ENCODE measurements around the gene MINDY2. TPM values are rescaled to one million over a fixed set of nuclear protein-coding genes. Genes with fewer than 3 reads are reported as not detected.

MINDY2 gene
- total and polyA plus RNA-seq, 2 donors (not counting 1 experiment from before 2014, with no cell fraction given), result 21.1 to 22.3 TPM

DNA sequence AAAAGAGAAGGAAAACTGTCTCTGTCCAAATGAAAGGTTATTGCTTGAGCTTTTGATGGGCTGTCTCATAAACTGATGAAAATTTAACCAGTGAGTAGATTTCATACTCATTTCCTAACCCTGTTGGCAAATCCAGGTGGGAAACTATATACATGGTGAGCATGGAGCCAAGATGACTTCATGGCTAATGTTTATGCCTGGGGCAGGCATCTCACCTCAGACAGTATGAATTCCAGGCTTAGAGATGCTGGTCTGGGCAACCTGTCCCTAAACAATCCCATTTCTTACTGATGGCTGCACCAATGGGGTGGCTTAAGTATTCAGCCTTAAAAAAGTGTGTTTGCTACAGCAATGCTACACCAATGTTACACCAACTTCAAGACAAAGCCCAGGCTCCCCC is 104.2 kb downstream of the MINDY2 start:
- Histone ChIP-seq H3K9ac (ENCODE audit: insufficient read depth, low read length) (no peak overlapping the region), H3K79me2 (ENCODE audit: control insufficient read depth, insufficient read depth, low read length) (no peaks in the 10 kb centered on the region), H3K36me3 (ENCODE audit: control insufficient read depth, insufficient read depth, low read length) (peaks cover 4% of the 10 kb centered on the region), H2AFZ (ENCODE audit: low read length) (no peak overlapping the region), H3K4me3 (replicated peaks in 1 of 4; ENCODE audit: control extremely low read depth in 1 of 4, insufficient read depth in 1 of 4, low read depth in 3 of 4, low read length in 4 of 4) (no peak overlapping the region), H3K4me1 (ENCODE audit: control insufficient read depth, extremely low read depth, insufficient read depth, low read length) (peaks cover 4% of the 10 kb centered on the region), H3K27me3 (ENCODE audit: control insufficient read depth, insufficient read depth, low read length) (no peaks in the 10 kb centered on the region), H3K9me3 (ENCODE audit: control insufficient read depth, insufficient read depth, low read depth, low read length) (no peaks in the 10 kb centered on the region), H4K20me1 (ENCODE audit: control insufficient read depth, extremely low read depth, insufficient read depth, low read length) (no peaks in the 10 kb centered on the region), H3K4me2 (ENCODE audit: extremely low read depth, insufficient read depth, low read length) (no peak overlapping the region), H3K27ac (ENCODE audit: insufficient read depth, low read length) (no peak overlapping the region)
- TF ChIP-seq, protein P1, sequence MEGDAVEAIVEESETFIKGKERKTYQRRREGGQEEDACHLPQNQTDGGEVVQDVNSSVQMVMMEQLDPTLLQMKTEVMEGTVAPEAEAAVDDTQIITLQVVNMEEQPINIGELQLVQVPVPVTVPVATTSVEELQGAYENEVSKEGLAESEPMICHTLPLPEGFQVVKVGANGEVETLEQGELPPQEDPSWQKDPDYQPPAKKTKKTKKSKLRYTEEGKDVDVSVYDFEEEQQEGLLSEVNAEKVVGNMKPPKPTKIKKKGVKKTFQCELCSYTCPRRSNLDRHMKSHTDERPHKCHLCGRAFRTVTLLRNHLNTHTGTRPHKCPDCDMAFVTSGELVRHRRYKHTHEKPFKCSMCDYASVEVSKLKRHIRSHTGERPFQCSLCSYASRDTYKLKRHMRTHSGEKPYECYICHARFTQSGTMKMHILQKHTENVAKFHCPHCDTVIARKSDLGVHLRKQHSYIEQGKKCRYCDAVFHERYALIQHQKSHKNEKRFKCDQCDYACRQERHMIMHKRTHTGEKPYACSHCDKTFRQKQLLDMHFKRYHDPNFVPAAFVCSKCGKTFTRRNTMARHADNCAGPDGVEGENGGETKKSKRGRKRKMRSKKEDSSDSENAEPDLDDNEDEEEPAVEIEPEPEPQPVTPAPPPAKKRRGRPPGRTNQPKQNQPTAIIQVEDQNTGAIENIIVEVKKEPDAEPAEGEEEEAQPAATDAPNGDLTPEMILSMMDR (conservative IDR thresholded peaks at IDR 0.05 in 1 of 2, IDR thresholded peaks at IDR 0.05 in 1 of 2; ENCODE audit: low read depth in 1 of 2, low read length in 2 of 2), result no peak
- no peak for TF ChIP-seq EZH2 (IDR thresholded peaks at IDR 0.05; ENCODE audit: low read length, missing control alignments)
- no peak for DNase-seq (ENCODE audit: low read depth in 2 of 2)

DNA sequence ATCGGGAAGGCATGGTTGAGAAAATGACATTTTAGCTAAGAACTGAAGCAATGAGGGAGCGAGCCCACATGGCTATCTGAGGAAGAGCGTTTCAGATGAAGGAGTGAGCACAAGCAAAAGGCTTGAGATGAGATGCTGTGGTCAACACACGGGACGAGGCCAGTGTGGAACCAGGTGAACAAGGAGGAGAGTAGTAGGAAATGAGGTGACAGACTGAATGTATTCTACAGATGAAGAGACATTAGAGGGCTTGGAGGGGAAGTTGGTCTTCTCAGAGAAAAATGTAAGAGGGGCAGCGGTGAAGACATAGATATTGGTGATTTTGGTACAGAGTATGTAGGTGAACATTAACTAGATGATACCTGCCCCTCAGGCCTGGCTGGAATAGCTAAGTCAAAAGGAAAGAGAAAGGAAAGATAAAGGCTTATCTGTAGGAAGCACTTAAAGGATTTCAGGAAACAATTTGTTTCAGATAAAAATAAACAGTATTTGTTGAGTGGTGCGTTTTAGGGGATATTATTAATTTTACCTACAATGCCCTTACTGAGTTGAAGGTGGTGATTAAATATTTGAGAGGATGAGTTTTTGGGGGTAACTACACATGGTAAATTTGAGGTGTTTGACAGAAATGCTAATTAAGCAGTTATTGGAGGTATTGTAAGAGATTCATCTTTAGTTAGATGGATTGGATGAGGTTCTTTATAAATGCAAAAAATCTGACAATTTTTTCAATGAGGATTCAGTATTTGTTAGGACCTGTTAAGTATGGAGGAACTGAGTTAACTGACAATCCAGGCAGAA is 105.4 kb downstream of the MINDY2 start:
- Histone ChIP-seq H3K9ac (ENCODE audit: insufficient read depth, low read length) (no peak overlapping the region), H4K20me1 (ENCODE audit: control insufficient read depth, extremely low read depth, insufficient read depth, low read length) (no peaks in the 10 kb centered on the region), H3K36me3 (ENCODE audit: control insufficient read depth, insufficient read depth, low read length) (peaks cover 4% of the 10 kb centered on the region), H3K27me3 (ENCODE audit: control insufficient read depth, insufficient read depth, low read length) (no peaks in the 10 kb centered on the region), H3K4me2 (ENCODE audit: extremely low read depth, insufficient read depth, low read length) (no peak overlapping the region), H3K27ac (ENCODE audit: insufficient read depth, low read length) (no peak overlapping the region), H3K4me1 (ENCODE audit: control insufficient read depth, extremely low read depth, insufficient read depth, low read length) (peaks cover 4% of the 10 kb centered on the region), H2AFZ (ENCODE audit: low read length) (no peak overlapping the region), H3K4me3 (replicated peaks in 1 of 4; ENCODE audit: control extremely low read depth in 1 of 4, insufficient read depth in 1 of 4, low read depth in 3 of 4, low read length in 4 of 4) (no peak overlapping the region), H3K9me3 (ENCODE audit: control insufficient read depth, insufficient read depth, low read depth, low read length) (no peaks in the 10 kb centered on the region), H3K79me2 (ENCODE audit: control insufficient read depth, insufficient read depth, low read length) (no peaks in the 10 kb centered on the region)
- DNase-seq (ENCODE audit: low read depth in 2 of 2), result no peak
- TF ChIP-seq, protein P1 (conservative IDR thresholded peaks at IDR 0.05 in 1 of 2, IDR thresholded peaks at IDR 0.05 in 1 of 2; ENCODE audit: low read depth in 1 of 2, low read length in 2 of 2), result no peak
- TF ChIP-seq EZH2 (IDR thresholded peaks at IDR 0.05; ENCODE audit: low read length, missing control alignments), result no peak

DNA sequence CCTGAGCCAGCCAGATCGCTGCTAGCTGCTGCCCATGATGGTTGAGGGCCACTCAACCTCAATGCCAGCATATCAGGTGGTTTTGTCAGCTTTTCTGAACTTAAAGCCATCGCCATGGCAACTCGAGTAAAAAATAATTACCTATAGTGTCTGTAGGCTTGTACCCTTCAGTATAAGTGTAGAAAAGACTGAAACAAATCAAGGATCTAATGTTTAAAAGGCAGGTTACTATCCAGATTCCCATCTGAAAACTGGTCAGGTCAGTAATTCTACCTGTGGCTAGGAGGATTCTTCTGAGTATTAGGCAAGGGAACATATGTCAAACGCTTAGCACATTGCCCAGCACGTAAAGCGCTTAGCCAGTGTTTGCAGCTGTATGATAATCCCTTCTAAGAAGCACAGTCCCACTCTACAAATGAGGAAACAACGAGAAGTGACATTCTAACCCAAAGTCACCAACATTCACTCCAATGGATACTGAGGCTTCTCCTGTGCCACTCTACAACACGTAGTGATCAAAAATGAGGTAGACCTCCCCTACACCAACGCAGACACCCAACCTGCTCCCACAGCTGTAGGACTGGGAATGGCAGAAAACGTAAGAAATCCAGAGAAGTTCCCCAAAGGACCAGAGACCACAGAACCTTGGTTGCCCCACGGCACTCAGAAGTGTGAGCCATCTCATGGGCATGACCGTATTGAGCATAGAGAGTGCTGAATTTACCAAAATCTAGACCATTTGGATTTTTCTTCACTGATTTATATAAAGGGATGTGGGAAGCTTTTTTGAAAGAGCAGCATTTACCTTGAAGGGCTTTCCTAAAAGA is 107.1 kb downstream of the MINDY2 start:
- Histone ChIP-seq H3K4me1 (ENCODE audit: control insufficient read depth, extremely low read depth, insufficient read depth, low read length) (peaks cover 4% of the 10 kb centered on the region), H4K20me1 (ENCODE audit: control insufficient read depth, extremely low read depth, insufficient read depth, low read length) (no peaks in the 10 kb centered on the region), H3K4me2 (ENCODE audit: extremely low read depth, insufficient read depth, low read length) (no peak overlapping the region), H3K36me3 (ENCODE audit: control insufficient read depth, insufficient read depth, low read length) (peaks cover 7% of the 10 kb centered on the region), H3K9me3 (ENCODE audit: control insufficient read depth, insufficient read depth, low read depth, low read length) (no peaks in the 10 kb centered on the region), H2AFZ (ENCODE audit: low read length) (no peak overlapping the region), H3K27ac (ENCODE audit: insufficient read depth, low read length) (no peak overlapping the region), H3K79me2 (ENCODE audit: control insufficient read depth, insufficient read depth, low read length) (no peaks in the 10 kb centered on the region), H3K27me3 (ENCODE audit: control insufficient read depth, insufficient read depth, low read length) (no peaks in the 10 kb centered on the region), H3K4me3 (replicated peaks in 1 of 4; ENCODE audit: control extremely low read depth in 1 of 4, insufficient read depth in 1 of 4, low read depth in 3 of 4, low read length in 4 of 4) (no peak overlapping the region), H3K9ac (ENCODE audit: insufficient read depth, low read length) (no peak overlapping the region)
- TF ChIP-seq EZH2 (IDR thresholded peaks at IDR 0.05; ENCODE audit: low read length, missing control alignments), result no peak
- TF ChIP-seq, protein P1 (conservative IDR thresholded peaks at IDR 0.05 in 1 of 2, IDR thresholded peaks at IDR 0.05 in 1 of 2; ENCODE audit: low read depth in 1 of 2, low read length in 2 of 2), result no peak
- DNase-seq (ENCODE audit: low read depth in 2 of 2), result no peak

Data from fibroblast of lung (primary cell).